A673 (cell line): ENCODE data around the gene HGFAC. TPM values are rescaled to one million over a fixed set of nuclear protein-coding genes. Genes with fewer than 3 reads are reported as not detected.

ENCODE experiments used
- BruUV-seq: library from RNA; stranded (reverse); fragments of 400-500 nt; replicated peaks from 2 replicates; lab custom pipeline; 2021; lab: Mats Ljungman, UMichigan
- CTCF ChIA-PET: fragments of 300-600 bp; sonication (Branson Sonifier 250); formaldehyde crosslinking; loops from one replicate; lab custom pipeline; 2022; ENCODE audit warnings: antibody characterized with exemption; lab: Charles Lee
- POLR2A ChIA-PET: fragments of 300-600 bp; sonication (Branson Sonifier 250); formaldehyde crosslinking; loops from one replicate; lab custom pipeline; 2022; ENCODE audit warnings: antibody characterized with exemption; ENCODE audit not compliant: low non-redundant PET; lab: Charles Lee
- DNase-seq: peaks from one replicate; pipeline ENCODE4 v3.0.0-alpha.2; 2015; ENCODE audit warnings: low spot score
- H3K27ac ChIP-seq: fragments of 200-600 bp; sonication (generic); 2 replicates; pipeline ENCODE4 v1.5.1; 2016; ENCODE audit warnings: mixed run types, low read depth, mild to moderate bottlenecking, mixed read lengths, antibody characterized with exemption, low read length; ENCODE audit not compliant: poor library complexity, severe bottlenecking
- H3K27me3 ChIP-seq: fragments of 200-600 bp; sonication (generic); replicated peaks from 2 replicates; pipeline ENCODE4 v1.6.1; 2017; ENCODE audit warnings: mixed run types, low read depth, mild to moderate bottlenecking, mixed read lengths, antibody characterized with exemption, low read length; ENCODE audit not compliant: insufficient read depth, poor library complexity
- H3K36me3 ChIP-seq: fragments of 200-600 bp; sonication (generic); 2 replicates; pipeline ENCODE4 v1.6.1; 2016; ENCODE audit warnings: mixed run types, mild to moderate bottlenecking, mixed read lengths, antibody characterized with exemption, low read length; ENCODE audit not compliant: insufficient read depth, poor library complexity, severe bottlenecking
- H3K4me1 ChIP-seq: fragments of 200-600 bp; sonication (generic); 2 replicates; pipeline ENCODE4 v1.6.1; 2017; ENCODE audit warnings: mixed run types, mild to moderate bottlenecking, mixed read lengths, antibody characterized with exemption, low read length; ENCODE audit not compliant: insufficient read depth, poor library complexity, severe bottlenecking
- H3K4me3 ChIP-seq: fragments of 200-600 bp; sonication (generic); 2 replicates; pipeline ENCODE4 v1.5.1; 2016; ENCODE audit warnings: low read depth, mixed run types, mild to moderate bottlenecking, mixed read lengths, low read length; ENCODE audit not compliant: poor library complexity, severe bottlenecking
- H3K9me3 ChIP-seq: fragments of 200-600 bp; sonication (generic); 2 replicates; pipeline ENCODE4 v1.6.1; 2016; ENCODE audit warnings: mixed run types, low read depth, mild to moderate bottlenecking, mixed read lengths, antibody characterized with exemption, low read length; ENCODE audit not compliant: poor library complexity, severe bottlenecking
- EZH2 ChIP-seq: fragments of 200-600 bp; sonication (generic); IDR thresholded peaks from 2 replicates; pipeline ENCODE4 v1.6.1; 2017; ENCODE audit warnings: borderline replicate concordance, low read depth, mild to moderate bottlenecking, mixed read lengths, antibody characterized with exemption, low read length; ENCODE audit not compliant: poor library complexity, severe bottlenecking
- intact Hi-C: fragments of 100-400 bp; cut with micrococcal nuclease; formaldehyde crosslinking; loops from one replicate; pipeline ENCODE4 v1.10.0; 2022; ENCODE audit not compliant: unreplicated experiment
- total RNA-seq: library from RNA; stranded (reverse); gene quantifications from 2 replicates; pipeline ENCODE4 v1.2.3, GENCODE V29; 2021
- TF ChIP-seq, protein P1 (sequence below): fragments of 300-800, 200-600 bp; sonication (generic); conservative IDR thresholded peaks from 2 replicates; pipeline ENCODE4 v1.5.1; 2017; ENCODE audit warnings: low read depth, mild to moderate bottlenecking, antibody characterized with exemption, low read length, moderate library complexity, mixed read lengths

Gene HGFAC
- total RNA-seq, 1 experiment from 2014 or later, result 4.8 TPM

DNA sequence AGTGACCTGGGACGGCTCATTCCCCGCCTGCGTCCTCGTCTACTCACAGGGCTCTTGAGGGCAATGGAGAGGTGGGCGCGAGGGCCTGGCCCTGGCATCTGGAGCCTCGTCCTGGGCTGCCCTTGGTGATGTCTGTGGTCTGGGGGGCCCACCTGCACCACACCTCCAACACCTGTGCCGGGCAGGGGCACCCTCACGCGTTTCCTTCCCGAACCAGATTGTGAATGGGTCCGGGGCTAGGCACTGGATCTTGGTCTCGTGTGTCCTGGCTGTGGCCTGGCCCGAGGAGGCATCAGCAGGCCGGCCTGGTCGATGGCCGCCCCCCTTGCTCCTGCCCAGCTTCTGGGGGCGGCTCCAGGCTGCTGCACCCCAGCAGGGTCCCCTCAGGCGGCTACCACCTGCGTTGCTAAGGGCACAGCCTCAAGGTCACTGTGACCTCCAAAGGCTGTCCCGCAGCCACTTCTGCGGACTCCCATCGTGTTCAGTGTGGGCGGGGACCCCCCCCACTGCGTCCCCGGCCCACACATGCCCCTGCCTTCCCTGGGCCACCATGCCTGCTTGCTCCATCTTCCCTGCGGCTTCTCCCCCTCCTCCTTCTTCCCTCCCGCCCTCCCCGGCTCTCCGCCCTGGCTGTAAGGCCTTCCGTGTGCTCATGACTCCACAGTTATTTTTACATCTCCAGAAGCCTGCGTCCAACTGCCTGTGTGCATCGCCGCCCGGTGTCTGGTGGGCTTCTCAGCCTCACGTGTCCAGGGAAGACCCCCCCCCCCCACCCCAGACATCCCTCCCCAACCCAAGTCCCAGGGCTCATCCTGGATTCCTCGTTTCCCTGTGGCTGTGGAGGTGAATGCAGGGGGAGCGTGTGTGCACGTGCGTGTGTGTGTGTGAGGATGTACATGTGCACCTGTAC lies 25.2 kb downstream of the HGFAC start:
- H3K27me3 ChIP-seq, result no peaks in the 10 kb centered on the region
- DNase-seq, result no peak
- no peaks in the 10 kb centered on the region for H3K4me1 ChIP-seq
- CTCF ChIA-PET, result interaction anchor here (0.6 kb wide), 1 partner anchor 107 kb away, joined by 3 read pairs; no protein-coding TSS in a partner anchor
- no peaks in the 10 kb centered on the region for H3K9me3 ChIP-seq
- intact Hi-C loops, result no loop called here
- H3K4me3 ChIP-seq, result no peak overlapping the region
- BruUV-seq, result no TSS peak
- POLR2A ChIA-PET, result no interaction called here
- no peak for TF ChIP-seq EZH2
- no peak overlapping the region for H3K27ac ChIP-seq
- H3K36me3 ChIP-seq, result no peaks in the 10 kb centered on the region

GRCh38 chr4:3467601-3468031 lies 25.8 kb downstream of the HGFAC start:
- intact Hi-C loops, result no loop called here
- no TSS peak for BruUV-seq

GRCh38 chr4:3468154-3468553 lies 26.4 kb downstream of the HGFAC start:
- H3K4me1 ChIP-seq, result no peaks in the 10 kb centered on the region
- ChIA-PET POLR2A (no interaction called here), CTCF (no interaction called here)
- no peaks in the 10 kb centered on the region for H3K27me3 ChIP-seq
- TF ChIP-seq EZH2, result no peak
- TF ChIP-seq, protein P1, sequence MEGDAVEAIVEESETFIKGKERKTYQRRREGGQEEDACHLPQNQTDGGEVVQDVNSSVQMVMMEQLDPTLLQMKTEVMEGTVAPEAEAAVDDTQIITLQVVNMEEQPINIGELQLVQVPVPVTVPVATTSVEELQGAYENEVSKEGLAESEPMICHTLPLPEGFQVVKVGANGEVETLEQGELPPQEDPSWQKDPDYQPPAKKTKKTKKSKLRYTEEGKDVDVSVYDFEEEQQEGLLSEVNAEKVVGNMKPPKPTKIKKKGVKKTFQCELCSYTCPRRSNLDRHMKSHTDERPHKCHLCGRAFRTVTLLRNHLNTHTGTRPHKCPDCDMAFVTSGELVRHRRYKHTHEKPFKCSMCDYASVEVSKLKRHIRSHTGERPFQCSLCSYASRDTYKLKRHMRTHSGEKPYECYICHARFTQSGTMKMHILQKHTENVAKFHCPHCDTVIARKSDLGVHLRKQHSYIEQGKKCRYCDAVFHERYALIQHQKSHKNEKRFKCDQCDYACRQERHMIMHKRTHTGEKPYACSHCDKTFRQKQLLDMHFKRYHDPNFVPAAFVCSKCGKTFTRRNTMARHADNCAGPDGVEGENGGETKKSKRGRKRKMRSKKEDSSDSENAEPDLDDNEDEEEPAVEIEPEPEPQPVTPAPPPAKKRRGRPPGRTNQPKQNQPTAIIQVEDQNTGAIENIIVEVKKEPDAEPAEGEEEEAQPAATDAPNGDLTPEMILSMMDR, result no peak
- intact Hi-C loops, result no loop called here
- H3K4me3 ChIP-seq, result no peak overlapping the region
- H3K27ac ChIP-seq, result no peak overlapping the region
- H3K9me3 ChIP-seq, result no peaks in the 10 kb centered on the region
- no peak for DNase-seq
- BruUV-seq, result no TSS peak
- no peaks in the 10 kb centered on the region for H3K36me3 ChIP-seq

More at GRCh38 chr4:3467601-3468031, 25.8 kb downstream of the HGFAC start:
- H3K27me3 ChIP-seq, result no peaks in the 10 kb centered on the region
- no peak for DNase-seq
- H3K36me3 ChIP-seq, result no peaks in the 10 kb centered on the region
- H3K4me3 ChIP-seq, result no peak overlapping the region
- no peaks in the 10 kb centered on the region for H3K4me1 ChIP-seq
- CTCF ChIA-PET, result no interaction called here
- TF ChIP-seq EZH2, result no peak
- TF ChIP-seq, protein P1, result no peak
- POLR2A ChIA-PET, result no interaction called here
- no peak overlapping the region for H3K27ac ChIP-seq
- H3K9me3 ChIP-seq, result no peaks in the 10 kb centered on the region
